HG03521 (cell line): Measurements from ENCODE around the gene CDH23.

Experiments
- ATAC-seq: cut with Tn5 transposase; IDR thresholded peaks from one replicate; pipeline ENCODE4 v1.9.1; 2021; ENCODE audit warnings: mild to moderate bottlenecking, moderate library complexity; ENCODE audit not compliant: unreplicated experiment

CDH23 gene

DNA sequence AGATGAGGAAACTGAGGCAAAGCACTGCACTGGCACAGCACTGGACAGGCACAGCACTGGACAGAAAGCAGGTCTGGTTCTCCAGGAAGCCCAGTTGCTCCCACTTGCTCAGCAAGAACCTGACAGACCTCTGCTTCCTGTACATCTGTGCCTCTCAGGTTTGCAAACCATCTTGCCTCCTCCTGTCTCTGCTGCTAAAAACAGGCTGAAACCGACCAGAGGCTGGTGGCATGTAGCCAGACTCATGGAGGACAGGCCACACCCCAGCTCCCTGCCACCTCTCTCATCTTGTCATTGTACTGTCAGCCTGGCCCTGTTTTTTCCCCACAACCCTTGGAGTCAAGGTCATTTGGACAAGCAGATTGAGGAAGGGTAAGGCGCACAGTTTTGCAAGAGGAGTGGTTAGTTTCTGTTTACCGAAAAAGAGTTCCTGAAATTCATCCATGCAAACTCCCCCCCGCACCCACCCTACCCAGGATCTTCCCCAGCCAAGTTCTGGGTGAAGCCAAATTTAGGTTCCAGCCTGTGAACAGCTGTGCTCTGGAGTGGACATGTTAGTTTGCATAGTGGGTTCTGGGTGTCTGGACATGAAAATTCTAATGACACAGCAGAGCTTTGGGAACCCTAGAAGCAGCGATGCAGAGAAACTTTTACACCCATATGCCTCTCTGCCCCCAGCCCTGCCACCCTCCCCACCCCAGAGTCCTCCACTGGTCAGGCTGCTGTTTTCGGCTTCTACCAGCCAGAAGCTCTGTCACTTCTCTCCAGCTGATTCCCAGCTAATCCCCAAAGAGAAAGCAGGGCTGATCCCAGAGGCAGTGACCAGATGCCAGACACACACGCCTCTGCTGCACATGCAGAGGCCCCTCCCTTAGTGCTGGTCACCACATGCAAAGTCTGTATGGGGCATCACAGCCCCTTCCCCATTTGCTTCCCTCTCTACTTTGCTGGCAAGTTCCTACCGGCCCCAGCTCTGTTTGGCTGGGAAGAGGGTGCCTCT lies 331.3 kb downstream of the CDH23 start:
- peak; percentile 51 for ATAC-seq

DNA sequence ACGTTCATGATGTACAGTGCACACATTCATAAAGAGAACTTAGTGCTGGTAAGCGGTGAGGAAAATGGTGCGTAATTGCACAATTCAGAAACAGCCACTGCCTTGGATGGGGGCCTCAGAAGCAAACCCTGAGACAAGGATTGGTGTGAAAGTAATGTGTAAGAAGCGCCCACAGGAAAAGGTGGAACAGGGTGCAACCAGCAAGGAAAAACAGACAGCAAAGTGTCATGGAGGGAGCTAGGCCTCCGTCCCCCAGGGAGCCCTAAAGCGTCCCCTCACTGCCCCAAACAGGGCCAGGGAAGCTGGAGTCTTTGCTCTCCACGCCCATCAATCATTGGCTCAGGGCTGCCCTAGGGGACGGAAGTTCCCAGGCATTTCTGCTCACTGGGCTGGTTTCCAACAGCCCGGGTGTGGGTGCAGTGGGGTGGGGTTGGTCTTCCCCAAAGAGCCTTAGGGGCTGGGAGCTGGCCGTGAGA lies 332.5 kb downstream of the CDH23 start:
- no peak for ATAC-seq

DNA sequence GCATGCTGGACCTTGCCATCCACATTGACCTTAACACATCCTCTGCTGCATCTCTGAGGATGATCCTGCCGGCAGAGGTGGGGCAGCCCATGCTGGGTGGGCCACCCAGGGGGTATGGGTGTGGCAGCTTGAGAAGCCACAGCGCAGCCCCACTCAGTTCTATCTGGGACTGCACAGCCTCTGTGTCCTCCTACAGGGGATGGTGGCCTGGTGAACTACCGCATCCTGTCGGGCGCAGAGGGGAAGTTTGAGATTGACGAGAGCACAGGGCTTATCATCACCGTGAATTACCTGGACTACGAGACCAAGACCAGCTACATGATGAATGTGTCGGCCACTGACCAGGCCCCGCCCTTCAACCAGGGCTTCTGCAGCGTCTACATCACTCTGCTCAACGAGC lies 335.1 kb downstream of the CDH23 start:
- no peak for ATAC-seq

DNA sequence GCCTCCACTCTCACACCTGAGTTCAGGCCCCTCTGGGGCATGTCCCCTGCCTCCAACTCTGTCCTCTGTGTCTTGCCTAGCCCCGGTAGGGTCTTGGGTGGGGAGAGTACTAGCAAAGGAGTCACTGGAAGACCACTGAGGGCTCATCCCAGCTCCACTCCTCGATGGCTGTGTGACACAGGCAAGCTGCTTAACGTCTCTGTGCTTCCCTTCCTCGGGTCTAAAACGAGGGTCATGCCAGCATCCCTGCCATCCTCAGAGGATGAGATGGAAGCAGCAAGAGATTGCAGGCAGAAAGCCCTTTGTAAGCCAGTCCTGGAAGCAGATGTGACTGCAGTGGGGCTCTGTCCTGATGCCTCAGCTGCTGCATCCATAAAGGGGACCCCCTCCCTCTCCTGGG lies 338.1 kb downstream of the CDH23 start:
- ATAC-seq: no peak

DNA sequence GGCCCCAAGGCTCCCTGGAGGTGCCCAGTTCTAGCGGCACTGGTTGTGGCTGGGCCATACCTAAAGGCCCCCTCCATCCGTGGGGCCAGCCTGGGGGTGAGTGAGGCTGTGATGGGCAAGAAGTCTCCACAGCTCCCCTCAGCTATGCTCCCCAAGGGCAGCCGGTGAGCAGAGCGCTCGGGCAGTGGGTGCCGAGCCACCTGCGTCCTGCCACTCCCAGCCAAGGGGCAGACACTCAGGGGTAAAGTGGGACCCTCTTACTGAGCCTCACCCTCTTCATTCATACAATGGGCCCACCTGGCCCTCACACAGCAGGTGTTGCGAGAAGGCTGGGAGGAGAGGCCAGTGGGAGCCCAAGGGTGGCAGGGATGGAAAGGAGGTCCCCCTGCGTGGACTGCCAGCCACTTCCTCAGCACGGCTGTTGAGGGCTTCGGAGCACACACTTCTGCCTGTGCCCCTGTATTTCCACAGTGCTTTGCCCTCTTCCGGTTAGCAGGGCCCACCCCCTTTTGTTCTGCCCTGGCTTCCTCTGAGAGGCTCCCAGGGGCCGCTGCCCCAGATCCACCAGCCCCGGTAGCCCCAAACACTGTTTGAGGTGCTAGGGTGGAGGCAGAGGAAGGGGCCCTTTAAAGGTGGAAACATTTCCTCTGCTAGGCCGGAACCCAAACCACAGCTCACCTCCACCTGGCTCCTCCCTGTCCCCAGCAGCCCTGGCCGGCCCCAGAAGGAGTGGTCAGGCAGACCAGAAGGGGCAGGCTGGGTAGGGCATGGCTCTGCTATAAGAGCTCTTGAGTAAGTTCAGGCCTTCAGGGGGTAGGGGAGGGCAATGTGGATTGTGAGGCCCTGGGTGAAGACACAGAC lies 339.2 kb downstream of the CDH23 start:
- ATAC-seq: no peak

DNA sequence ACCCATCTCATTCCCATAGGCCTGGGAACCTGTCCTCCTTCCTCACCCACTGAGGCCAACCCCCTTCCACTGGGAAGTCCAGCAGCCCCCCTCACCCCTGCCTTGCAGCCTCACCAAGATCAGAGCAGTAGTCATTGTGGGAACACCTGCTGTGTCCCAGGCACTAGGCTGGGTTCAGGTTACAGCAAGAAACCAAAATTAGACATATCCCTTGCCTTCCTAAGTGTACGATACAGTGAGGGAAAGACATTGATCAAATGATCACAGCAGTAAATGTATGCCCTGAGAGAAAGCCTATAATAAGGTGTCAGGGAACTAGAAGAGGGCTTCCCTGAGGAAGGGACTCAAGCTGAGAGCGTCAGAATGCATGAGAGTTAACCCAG lies 339.8 kb downstream of the CDH23 start:
- no peak for ATAC-seq

DNA sequence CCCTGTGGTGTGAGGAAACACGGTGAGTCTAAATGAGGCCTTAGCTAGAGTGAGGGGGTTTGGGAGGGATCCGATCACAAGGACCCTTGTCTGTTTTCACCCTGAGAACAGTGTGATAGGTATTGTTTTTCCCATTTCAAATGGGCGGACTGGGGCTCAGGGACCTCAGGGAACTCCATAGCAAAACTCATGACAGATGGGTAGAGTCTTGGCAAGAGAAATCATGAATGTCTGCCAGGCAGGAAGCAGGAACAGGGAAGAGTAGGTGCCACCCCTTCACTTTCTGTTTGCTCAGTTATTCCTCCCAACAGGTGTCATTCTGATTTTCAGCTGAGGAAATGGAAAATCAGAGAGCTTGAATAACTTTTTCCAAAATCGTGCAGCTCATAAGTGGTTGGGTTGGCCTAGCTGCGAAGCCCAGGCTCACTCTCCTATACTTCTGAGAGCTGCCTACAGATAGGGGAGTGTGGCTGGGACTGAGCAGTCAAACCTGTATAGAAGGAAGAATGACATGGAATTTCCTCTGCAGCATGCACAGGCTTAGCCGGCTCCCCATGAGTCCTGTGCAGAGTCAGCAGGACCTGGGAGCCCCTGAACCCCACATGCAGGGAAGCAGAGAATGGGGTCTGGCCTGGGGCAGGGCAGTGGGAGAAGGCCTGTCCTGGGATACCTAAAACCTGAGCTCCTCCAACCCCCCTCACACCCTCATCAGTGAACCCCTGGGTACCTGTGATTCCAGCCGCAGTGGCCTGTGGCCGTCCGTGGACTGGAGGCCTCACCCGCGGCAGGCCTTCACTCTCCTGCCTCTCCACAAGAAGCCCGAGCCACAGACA lies 340.5 kb downstream of the CDH23 start:
- ATAC-seq: no peak

DNA sequence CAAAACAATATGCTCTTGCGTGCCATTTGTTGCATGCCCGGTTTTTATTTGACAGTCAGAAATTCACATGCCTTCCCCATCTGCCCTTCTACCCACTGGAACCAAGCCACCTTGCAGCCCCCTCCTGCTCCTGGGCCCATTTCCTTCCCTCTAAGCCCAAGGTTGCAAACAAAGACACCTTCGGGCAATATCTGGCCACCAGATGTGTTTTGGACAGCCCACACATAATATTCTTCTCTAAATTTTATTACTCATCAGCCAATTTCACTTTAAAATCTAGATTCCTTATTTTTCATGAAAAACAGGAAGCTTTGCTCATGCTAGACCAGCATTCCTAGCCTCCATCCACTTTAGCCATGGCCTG lies 341.1 kb downstream of the CDH23 start:
- no peak for ATAC-seq

DNA sequence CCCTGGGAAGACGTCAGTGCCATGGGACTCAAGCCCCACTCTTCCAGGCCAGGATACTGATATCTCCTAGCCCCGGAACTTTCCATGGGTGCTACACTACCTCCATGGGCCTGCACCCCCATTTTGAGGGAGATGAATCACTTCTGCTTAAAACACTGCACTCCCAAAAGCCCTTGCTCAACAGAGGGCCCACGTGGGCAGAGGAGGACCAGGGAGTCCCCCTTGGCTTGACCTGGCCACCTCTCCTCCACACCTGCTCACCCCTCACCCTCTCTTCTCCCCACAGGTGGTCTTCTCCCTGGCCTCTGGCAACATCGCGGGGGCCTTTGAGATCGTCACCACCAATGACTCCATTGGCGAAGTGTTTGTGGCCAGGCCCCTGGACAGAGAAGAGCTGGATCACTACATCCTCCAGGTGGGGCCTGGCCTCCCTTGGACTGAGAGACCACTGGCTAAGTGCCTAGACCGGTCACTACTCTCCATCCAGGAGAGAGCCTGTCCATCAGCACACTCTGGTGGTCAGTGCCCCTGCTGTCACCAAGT lies 342.7 kb downstream of the CDH23 start:
- no peak for ATAC-seq

DNA sequence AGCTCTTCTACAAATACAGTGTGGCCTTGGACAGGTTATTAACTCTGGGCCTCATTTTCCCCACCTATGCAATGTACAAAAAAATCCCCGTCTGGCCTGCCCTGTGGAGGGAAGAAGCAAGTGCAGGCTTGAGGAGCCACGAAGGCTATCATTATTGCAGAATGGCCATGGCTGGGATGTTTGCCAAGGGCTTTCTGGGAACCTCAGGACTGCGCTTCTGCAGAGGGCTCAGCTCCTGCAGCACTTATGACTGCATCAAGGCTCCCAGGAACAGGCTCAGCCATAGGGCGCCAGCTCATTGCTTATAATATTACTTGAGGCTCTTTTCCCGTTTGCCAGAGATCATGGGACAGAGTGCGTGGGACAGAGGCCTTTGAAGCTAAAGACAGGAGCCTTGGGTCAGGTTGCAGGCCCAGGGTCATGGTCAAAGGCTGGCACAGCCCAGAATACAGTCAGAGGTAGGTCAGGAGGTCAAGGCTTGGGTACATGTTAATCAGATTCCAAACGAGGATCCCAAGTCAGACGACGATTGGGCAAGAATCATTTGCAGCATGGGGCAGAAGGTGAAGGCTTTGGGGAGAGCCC lies 343.4 kb downstream of the CDH23 start:
- ATAC-seq: no peak

DNA sequence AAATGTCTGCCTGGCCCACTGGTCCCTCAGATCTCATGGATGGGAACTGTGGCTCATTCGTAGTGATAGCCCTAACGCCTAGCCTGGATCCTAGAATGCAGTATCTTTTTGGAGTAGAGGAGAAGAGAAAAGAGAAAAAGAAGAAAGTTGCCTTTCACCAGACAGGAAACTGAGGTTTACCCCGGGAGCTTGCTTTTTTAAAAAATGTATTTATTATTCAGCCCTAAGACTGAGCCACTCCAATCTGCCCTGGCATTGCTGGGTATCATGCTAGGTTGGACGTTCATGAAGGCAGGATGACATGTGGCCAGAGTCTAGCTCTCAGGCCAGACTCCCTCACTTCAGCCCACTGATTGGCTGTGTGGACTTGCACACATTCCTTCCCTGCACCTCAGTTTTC lies 344.3 kb downstream of the CDH23 start:
- ATAC-seq: no peak

DNA sequence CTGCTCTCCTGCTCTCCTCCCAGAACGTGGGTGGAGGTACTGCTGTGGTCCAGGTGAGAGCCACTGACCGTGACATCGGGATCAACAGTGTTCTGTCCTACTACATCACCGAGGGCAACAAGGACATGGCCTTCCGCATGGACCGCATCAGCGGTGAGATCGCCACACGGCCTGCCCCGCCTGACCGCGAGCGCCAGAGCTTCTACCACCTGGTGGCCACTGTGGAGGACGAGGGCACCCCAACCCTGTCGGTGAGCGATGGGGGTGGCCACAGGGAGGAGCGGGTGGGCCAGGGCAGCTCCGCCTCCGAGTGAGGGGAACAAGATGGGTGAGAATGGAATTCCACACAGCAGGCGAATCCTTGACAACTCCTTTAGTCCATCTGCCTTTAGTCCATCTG lies 345.0 kb downstream of the CDH23 start:
- ATAC-seq: no peak

DNA sequence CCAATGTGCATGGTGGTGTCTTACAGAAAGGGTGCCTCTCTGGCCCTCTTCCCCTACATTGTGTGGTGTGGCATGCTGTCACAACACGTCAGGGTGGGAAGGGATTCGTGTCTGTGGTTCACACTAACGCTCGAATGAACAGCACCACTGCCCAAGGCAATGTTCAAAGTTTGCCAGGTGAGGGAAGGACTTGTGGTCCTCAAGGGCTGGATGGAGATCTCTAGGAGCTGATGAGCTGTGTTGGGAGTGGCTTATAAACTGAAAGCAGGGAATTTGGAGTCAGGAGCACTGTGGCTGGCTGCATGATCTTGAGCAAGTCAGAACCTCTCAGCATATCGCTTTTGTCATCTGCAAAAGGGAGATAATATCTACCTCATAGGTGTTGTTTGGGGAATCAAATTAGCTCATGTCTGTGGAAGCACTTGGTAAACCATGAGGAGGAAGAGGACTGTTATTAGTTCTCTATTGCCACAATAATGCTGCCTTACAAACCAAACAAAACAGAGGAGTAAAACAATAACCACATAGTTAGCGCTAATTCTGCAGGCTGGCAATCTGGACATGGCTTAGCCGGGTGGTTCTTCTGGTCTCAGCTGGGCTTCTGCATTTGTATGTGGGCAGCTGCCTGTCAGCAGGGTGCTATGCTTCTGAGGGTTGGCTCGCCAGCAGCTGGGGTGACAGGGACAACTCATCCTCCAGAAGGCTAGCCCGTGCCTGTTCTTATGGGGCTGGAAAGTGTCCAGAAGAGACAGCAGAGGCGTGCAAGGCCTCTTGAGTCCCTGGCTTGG lies 345.8 kb downstream of the CDH23 start:
- ATAC-seq: no peak

DNA sequence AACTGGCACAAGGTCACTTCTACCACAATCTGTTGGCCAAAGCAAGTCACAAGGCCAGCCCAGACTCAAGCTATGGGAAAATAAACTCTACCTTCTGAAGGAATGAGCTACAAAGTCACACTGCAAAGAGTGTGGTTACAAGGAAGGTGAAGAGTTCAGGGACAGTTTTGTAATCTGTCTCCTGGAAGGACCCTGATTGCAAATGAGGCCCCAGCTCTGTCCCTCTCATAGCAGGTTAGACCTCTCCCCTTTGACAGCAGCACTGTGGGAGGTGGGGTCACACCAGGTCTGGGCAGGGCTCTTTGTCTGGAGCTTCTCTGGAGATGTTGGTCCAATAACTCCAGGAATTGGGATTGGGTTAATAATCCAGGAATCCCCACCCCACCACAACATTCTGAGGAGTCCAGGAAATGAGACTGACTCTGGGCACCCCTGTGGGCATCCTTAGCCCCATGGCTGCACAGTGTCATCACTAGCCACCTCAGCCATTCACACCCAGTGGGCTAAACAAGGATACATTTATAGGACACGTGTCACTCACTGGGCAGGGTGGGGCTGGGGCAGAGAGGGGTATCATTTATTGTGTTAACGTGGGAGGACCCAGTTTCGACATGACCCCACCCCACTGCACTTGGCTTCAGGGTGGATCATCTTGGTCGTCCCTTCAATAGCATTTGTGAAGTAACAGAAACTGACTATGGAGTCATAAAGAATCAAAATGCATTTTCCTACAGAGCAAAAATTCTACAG lies 346.5 kb downstream of the CDH23 start:
- ATAC-seq: no peak

DNA sequence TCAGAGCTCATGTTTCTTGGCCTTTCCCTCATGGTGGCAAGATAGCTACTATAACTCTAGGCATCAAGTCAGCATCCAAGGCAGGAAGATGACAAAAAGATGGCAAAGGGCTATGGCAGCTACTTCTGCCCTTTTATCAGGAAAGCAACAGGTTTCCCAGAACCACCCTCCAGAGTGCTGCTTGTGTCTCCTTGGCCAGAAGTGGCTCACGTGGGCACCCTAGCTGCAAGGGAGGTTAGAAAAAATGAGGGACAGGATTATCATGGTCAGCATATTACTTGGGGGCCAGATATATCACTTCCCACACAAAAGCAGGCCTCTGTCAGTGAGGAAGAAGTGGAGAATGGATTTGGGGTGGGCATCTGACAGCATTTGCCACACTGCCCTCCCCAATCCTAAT lies 347.1 kb downstream of the CDH23 start:
- no peak for ATAC-seq

DNA sequence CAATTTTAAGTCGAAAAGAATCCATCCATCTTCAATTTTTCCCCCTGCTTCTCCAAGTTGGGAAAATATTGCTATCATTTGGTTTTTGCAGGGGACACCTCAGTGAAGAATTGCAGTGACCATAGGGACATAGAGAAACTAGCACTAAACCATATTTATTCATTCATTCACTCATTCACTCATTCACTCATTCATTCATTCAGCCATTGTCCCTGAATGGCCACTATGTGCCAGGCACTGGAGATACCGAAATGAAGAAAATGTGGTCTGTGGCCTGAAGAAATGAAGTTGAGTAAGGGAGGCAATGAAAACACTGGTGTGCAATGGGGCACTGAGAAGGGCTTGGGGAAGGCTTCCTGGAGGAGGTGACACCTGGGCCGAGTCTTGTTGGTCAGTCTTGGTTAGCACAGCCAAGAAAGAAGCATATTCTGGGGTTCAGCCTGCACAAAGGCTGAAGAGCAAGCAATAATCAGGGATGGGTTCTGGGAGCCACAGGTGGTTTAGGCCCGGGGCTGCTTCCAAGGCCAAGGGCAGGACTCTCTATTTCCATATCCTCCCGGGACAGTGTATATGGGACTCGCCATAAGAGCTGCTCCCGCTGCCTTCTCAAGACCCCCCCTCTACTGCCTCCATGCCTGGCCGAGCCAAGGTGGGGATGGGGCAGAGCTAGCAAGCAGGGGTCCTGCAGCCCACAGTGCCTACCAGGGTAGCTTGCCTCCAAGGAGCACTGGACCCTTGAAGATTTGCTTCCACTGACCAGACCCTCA lies 348.4 kb downstream of the CDH23 start:
- no peak for ATAC-seq

DNA sequence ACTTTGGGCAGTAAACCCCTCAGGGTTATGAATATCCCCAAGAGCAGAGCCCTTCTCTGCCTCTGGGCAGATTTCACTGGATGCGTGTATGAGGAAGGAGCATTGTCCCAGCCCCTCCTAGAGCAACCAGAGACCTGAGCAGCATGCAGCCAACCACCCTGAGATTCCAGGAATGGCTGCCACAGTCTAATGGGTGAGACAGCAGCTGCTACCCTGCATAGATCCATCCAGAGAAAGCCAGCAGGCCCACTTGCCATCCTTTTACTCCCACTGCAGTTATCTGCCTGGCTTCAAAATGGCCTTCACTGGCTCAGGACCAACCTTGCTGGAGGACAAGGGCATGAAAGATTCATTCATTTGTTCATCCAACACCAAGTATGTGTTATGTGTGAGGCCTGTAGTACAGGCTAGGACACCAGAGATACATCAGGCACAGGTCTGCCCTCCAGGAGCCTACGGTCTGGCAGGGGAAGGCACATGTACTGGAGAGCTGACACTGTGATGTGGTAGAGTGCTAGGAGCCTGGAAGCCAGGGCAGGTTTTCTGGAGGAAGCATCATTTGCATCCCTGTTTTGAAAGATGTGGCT lies 349.0 kb downstream of the CDH23 start:
- no peak for ATAC-seq
